Measurements from ENCODE around the gene PMEPA1.

- TF ChIP-seq CTCF (IDR thresholded peaks at IDR 0.05 in 8 of 11, conservative IDR thresholded peaks at IDR 0.05 in 3 of 11) (no peak), POLR2A (IDR thresholded peaks at IDR 0.05) (no peak)
These were observed 60.2 kb downstream of the PMEPA1 start for GRCh38 chr20:57649617-57650015.
